Measurements from ENCODE around the gene ANKDD1A. TPM values are rescaled to one million over a fixed set of nuclear protein-coding genes. Genes with fewer than 3 reads are reported as not detected.

ANKDD1A gene
- total and polyA plus RNA-seq, 8 donors: 3.4 to 13.5 (median 10.9) TPM

GRCh38 chr15:64959128-64959527 lies 47.4 kb downstream of the ANKDD1A start:
- H3K4me1 ChIP-seq: no peaks in the 10 kb centered on the region
- H3K4me3 ChIP-seq: no peak overlapping the region
- H3K27ac ChIP-seq: no peak overlapping the region
- TF ChIP-seq CTCF (IDR thresholded peaks at IDR 0.05): no peak
- no peaks in the 10 kb centered on the region for H3K27me3 ChIP-seq
- no peak for DNase-seq
- no peak for ATAC-seq
- intact Hi-C loops (cut with DNase I): no loop called here
- H3K36me3 ChIP-seq: peaks cover 0 to 93% of the 10 kb centered on the region in 2 donors
- peaks cover 0 to 2% of the 10 kb centered on the region in 2 donors for H3K9me3 ChIP-seq

GRCh38 chr15:64960153-64960552 lies 48.5 kb downstream of the ANKDD1A start:
- ATAC-seq: no peak
- peaks cover 0 to 100% of the 10 kb centered on the region in 2 donors for H3K36me3 ChIP-seq
- no peak for TF ChIP-seq CTCF (IDR thresholded peaks at IDR 0.05)
- no peak overlapping the region for H3K27ac ChIP-seq
- no peak overlapping the region for H3K4me3 ChIP-seq
- no peaks in the 10 kb centered on the region for H3K9me3 ChIP-seq
- no peaks in the 10 kb centered on the region for H3K27me3 ChIP-seq
- DNase-seq: no peak
- no peaks in the 10 kb centered on the region for H3K4me1 ChIP-seq
- intact Hi-C loops (cut with DNase I): no loop called here

- no peaks in the 10 kb centered on the region for H3K27me3 ChIP-seq
- ATAC-seq: no peak
- no peak for TF ChIP-seq CTCF (IDR thresholded peaks at IDR 0.05)
- peaks cover 0 to 100% of the 10 kb centered on the region in 2 donors for H3K36me3 ChIP-seq
- no peaks in the 10 kb centered on the region for H3K9me3 ChIP-seq
- H3K27ac ChIP-seq: no peak overlapping the region
- no peak overlapping the region for H3K4me3 ChIP-seq
- intact Hi-C loops (cut with DNase I): no loop called here
- H3K4me1 ChIP-seq: no peaks in the 10 kb centered on the region
- DNase-seq: no peak
Observed at GRCh38 chr15:64961013-64961412, 49.3 kb downstream of the ANKDD1A start.

GRCh38 chr15:64969401-64969800 lies 57.7 kb downstream of the ANKDD1A start:
- Histone ChIP-seq H3K4me3 (no peak overlapping the region), H3K27me3 (no peaks in the 10 kb centered on the region), H3K9me3 (no peaks in the 10 kb centered on the region), H3K4me1 (no peaks in the 10 kb centered on the region), H3K36me3 (peaks cover 4 to 100% of the 10 kb centered on the region in 2 donors), H3K27ac (no peak overlapping the region)
- TF ChIP-seq CTCF (IDR thresholded peaks at IDR 0.05): no peak
- intact Hi-C loops (cut with DNase I): no loop called here
- DNase-seq: no peak
- ATAC-seq: no peak

GRCh38 chr15:64970698-64971097 lies 59.0 kb downstream of the ANKDD1A start:
- no peak overlapping the region for H3K27ac ChIP-seq
- no peak for TF ChIP-seq CTCF (IDR thresholded peaks at IDR 0.05)
- DNase-seq: peak in 1 of 4 donors; percentile 64
- no peaks in the 10 kb centered on the region for H3K27me3 ChIP-seq
- no peak overlapping the region for H3K4me3 ChIP-seq
- H3K36me3 ChIP-seq: peaks cover 4 to 100% of the 10 kb centered on the region in 2 donors
- no peaks in the 10 kb centered on the region for H3K9me3 ChIP-seq
- ATAC-seq: peak; percentile 30
- intact Hi-C loops (cut with DNase I): no loop called here
- H3K4me1 ChIP-seq: no peaks in the 10 kb centered on the region
